Esophagus squamous epithelium (tissue), 4 donors: Measurements from ENCODE around the gene GADD45GIP1.

Experiments used
- POLR2A ChIP-seq, 4 donors: fragments of 450-650 bp; IDR thresholded peaks; one replicate each; pipeline ENCODE4 v1.6.1; 2017; ENCODE audit warnings: antibody characterized with exemption in 4 of 4, mild to moderate bottlenecking in 4 of 4, moderate library complexity in 3 of 4
- TF ChIP-seq, protein P1 (sequence below), 6 experiments: fragments of 450-650 bp in 4 of 6; fragments of 200-600 bp in 2 of 6; sonication (generic) in 2 of 6; IDR thresholded peaks; one replicate each; pipeline ENCODE4 v1.5.1; 2016 to 2019; ENCODE audit warnings: antibody characterized with exemption in 6 of 6, mild to moderate bottlenecking in 4 of 6, moderate library complexity in 4 of 6

DNA sequence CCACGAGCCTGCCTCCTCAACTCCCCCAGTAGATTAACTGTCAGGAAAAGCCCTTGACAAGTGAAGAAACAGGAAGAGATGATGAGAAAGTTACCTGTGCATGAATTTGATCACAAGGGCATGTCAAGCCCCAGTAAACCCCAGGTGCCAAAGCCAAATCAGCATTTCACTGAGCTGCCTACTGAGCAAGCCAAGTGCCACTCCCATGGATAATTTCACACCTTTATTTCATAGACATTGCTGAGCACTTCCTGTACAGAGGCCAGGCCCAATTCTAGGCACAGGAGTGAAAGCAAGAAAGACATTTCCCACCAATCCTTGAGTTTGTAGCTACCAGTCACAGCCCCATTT lies 2.4 kb downstream of the GADD45GIP1 start:
- TF ChIP-seq POLR2A (IDR thresholded peaks at IDR 0.05), result no peak
- TF ChIP-seq, protein P1, sequence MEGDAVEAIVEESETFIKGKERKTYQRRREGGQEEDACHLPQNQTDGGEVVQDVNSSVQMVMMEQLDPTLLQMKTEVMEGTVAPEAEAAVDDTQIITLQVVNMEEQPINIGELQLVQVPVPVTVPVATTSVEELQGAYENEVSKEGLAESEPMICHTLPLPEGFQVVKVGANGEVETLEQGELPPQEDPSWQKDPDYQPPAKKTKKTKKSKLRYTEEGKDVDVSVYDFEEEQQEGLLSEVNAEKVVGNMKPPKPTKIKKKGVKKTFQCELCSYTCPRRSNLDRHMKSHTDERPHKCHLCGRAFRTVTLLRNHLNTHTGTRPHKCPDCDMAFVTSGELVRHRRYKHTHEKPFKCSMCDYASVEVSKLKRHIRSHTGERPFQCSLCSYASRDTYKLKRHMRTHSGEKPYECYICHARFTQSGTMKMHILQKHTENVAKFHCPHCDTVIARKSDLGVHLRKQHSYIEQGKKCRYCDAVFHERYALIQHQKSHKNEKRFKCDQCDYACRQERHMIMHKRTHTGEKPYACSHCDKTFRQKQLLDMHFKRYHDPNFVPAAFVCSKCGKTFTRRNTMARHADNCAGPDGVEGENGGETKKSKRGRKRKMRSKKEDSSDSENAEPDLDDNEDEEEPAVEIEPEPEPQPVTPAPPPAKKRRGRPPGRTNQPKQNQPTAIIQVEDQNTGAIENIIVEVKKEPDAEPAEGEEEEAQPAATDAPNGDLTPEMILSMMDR (IDR thresholded peaks at IDR 0.05), result no peak
